ENCODE data around the gene ARSI.

Gene ARSI

DNA sequence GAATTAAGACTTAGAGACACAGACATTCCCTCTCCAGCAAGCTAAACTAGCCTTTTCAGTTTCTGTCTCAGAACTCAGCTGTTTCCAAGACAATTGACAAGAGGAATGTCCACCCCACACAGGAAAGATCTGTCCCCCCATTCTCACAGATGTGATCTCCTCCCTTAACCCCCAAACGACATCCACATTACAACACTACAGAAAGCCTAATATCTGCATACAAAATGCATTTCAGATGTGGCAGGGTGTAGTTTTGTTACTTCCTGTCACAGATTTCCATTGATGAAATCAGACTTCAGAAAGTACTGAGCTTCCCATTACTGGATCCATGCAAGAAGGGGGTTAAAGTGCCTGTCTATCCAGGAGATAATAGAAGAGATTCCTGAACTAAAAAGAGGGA is 2.9 kb upstream of the ARSI start:
- DNase-seq, result no peak

DNA sequence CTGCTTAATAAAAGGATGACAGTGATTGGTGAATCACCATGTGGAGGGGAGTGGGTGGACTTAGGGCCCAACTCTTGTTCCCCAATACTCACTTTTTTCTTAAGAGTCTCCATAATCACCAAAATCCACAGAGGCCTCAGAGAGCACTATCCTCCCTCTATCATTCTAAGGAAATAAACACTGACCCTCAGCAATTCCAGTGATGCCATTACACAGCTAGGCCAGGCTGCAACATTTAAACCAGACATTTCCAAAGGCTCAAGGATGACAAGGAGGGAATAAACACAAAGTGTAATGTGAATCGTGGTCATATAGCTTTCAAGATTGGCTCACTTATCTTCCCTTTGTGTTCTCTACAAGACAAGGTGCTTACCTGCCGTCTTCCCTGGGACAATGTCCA is 2.4 kb upstream of the ARSI start:
- DNase-seq, result no peak

DNA sequence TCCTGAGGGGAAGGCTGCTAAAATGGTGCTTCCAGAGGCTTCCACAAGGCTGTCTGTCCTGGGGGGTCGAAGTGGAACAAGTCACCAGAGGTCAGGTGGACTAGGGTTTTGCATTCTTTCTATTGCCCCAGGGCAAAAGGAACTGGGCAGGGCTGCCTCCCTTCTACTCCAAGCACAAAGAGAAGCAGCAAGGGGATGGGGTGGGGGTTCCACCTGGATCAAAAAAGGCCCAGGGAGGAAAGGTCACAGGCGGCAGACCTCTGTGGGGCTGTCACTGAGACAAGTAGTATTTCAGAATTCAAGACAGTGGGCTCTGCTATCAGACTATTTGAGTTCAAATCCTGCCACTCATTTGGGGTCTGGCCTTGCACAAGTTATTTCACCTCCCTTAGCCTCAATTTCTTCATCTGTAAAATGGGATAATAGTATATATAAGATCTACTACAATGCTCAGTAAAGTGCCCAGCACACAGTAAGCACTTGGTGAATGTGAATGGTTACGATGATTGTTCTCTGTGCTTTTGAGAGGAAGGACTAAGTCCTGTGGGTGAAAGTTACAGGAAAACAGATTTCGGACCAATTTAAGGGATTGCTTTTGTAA is 1.9 kb upstream of the ARSI start:
- DNase-seq, result no peak

GRCh38 chr5:150303660-150304386 is 1.1 kb upstream of the ARSI start:
- no peak for DNase-seq

GRCh38 chr5:150303070-150303615 is 438 bp upstream of the ARSI start:
- DNase-seq, result no peak

DNA sequence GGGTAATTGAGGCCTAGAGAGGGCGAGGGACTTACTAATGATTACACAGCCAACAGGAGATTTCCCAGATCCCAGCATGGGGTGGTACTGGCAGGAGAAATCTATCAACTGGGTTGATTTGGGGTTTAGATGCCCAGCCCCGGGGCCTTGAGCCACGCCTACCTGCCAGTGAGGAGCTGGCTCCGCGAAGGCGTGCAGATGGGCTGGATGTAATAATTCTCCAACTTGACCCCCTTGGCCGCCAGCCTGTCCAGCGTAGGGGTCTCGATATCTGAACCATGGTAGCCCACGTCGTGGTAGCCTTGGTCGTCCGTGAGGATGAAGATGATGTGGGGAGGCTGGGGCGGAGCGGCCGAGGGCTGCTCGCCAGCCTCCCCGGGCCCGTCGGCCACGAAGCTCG is 804 bp downstream of the ARSI start:
- DNase-seq, result no peak

DNA sequence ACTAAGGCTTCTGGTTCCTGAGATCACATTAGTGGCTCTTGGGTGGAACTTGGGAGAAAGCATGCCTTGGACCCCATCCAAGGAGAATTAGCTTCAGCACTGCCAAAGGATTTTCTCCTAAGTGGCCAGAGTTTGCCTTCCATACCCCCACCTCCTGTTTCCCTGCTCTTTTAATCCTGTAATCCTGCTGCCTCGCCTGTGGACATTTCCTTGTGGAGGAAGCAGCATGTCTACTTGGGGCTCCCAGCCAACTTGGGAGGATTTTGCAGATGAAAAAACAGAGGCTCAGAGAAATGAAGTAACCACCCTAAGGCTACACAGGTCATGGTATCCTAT is 1.6 kb downstream of the ARSI start:
- no peak for DNase-seq

GRCh38 chr5:150300496-150301169 is 2.1 kb downstream of the ARSI start:
- DNase-seq, result no peak

- no peak for DNase-seq
Measured at GRCh38 chr5:150299571-150300327, 3.0 kb downstream of the ARSI start.

GRCh38 chr5:150298701-150299451 is 3.8 kb downstream of the ARSI start:
- DNase-seq, result no peak

- DNase-seq, result no peak
Measured at GRCh38 chr5:150297934-150298595, 4.6 kb downstream of the ARSI start.

DNA sequence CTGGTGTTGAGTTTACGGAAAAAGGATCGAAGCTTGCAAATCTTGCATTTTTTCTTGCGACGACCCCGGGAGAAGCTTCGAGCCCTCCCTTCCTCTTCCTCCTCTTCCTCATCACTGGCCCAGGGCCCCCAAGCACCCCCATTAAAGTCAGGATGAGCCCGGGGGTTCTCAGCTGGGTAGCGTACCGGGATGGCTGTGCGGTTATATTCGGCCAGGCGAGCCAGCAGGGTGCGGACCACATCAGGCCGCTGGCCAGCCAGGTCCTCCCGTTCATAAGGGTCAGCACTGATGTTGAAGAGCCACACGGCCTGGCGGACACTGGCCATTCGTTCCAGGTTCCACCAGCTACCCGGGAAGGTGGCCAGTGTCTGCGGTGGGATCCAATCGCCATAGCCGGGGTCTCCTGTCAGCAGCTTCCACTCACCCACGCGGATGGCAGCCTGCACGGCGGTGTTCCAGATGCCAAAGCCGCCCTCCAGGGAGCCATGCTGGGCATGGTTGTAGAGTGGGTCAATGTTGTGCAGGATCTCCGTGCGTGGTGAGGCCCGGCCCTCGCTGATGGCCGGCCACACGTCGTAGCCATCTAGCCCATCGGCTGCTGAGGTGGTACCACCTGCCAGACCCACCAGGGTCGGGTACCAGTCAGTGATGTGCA is 5.3 kb downstream of the ARSI start:
- DNase-seq, result no peak

- DNase-seq, result no peak
Measured at GRCh38 chr5:150296496-150296895, 6.2 kb downstream of the ARSI start.

DNA sequence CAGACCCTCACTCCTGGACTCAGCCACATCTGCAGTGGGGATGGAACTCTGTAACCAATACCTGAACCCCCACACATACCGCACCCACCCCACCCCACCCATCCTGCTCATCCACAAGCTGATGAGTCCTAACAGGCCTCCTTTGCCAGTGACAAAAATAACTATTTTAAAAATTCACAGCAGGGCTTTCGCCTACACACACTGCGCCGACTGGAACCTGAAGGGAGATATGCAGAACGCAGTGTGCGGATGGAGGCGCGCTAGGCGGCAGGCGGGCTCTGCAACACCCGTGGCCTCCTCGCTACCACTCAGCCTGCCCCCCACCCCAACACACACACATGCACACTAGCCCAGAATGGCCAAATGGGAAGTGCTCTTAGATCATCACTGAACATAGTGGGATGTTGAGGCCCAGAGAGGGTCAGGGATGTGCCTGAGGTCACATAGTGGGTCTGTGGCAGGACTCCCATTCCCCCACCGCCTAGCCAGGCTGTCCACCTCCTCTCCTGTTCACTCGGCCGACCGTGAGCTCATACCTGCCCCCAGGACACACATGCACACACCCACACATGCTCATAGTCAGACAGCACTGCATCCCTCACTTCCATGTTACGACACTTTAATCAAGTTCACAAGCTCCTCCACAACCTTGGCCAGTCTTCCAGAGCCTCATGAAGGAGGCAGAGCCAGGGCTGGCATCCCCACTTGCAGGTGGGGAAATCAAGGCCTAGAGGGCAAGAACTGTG is 6.8 kb downstream of the ARSI start:
- DNase-seq, result no peak

GRCh38 chr5:150295172-150295634 is 7.5 kb downstream of the ARSI start:
- DNase-seq, result no peak

GRCh38 chr5:150294551-150295071 is 8.1 kb downstream of the ARSI start:
- no peak for DNase-seq

DNA sequence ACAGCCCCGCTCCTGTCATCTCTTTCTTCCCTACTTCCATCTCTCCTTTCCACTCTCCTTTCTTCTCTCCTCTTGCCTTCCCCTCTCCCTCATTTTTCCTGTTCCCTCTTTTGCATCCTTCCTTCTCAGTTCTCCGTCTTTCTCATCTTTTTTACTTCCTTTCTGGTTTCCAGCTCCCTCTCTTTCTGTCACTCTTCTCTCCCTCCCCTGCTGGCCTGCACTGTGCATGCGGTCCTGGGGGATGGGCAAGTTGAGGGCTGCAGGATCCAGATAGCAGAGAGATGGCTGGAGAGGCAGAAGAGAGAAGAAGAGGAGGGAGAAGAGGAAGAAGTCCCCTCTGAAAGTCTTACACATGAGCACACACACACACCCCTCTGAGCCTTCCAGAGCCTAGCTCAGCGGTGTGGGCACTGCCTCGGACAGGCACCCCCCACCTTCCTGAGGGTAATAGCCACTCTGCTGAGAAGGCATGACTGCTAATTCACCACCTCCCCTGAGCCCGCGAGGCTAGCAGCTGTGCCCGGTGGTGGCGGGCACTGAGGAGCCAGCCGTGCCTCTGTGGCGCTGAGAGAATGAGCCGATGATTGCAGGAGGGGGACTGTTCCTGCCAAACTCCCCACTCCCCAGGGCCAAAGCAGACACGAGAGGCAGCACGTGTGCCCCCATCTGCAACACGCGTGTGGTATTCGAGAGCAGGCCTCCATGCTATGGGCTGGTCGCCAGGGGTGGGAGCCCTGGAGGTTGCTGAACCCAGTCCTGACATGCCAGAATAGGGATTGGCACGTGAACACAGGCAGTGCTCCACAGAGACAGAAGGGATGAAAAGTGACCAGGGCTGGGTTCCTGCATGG is 9.4 kb downstream of the ARSI start:
- DNase-seq, result no peak

GRCh38 chr5:150291388-150292385 is 11.0 kb downstream of the ARSI start:
- no peak for DNase-seq
